ENCODE measurements around the gene MRPL49.

MRPL49 gene

GRCh38 chr11:65102142-65103095 is 19.7 kb upstream of the MRPL49 start:
- Histone ChIP-seq H3K9me3 (ENCODE audit: control insufficient read depth, insufficient read depth, low read depth, low read length) (no peaks in the 10 kb centered on the region), H3K4me3 (ENCODE audit: low read depth, low read length) (no peak overlapping the region), H3K36me3 (ENCODE audit: control insufficient read depth in 2 of 2, insufficient read depth in 1 of 2, low read length in 2 of 2) (peaks cover 0 to 17% of the 10 kb centered on the region in 2 experiments; a peak in 2 of 3 replicates), H3K27ac (ENCODE audit: extremely low read depth, low read depth, low read length) (peak overlapping the region; percentile 61), H3K4me1 (ENCODE audit: control insufficient read depth, insufficient read depth, low read length) (peaks cover 23% of the 10 kb centered on the region)
- ChIA-PET CTCF (interaction anchor here (0.6 to 8.8 kb wide), 5 partner anchors 10 to 119 kb away, joined by 3 to 110 read pairs (median 4); partner anchors contain the start of gene TM7SF2), POLR2A (interaction anchor here (0.7 to 4.1 kb wide), 7 partner anchors 10 to 160 kb away, joined by 3 to 12 read pairs (median 4); partner anchors contain the start of genes CDCA5, FAU, MRPL49 and POLA2)
- TF ChIP-seq ZNF580 (tag by site-specific recombination; IDR thresholded peaks at IDR 0.05), result peak; percentile 60; the same call in 1 of the 2 replicates
- peak; percentile 31; the same call in 1 of the 2 replicates for TF ChIP-seq ZNF610 (tag by site-specific recombination; IDR thresholded peaks at IDR 0.05; ENCODE audit: borderline replicate concordance)
- peak; percentile 73; the same call in 1 of the 2 replicates for TF ChIP-seq ZXDB (tag by site-specific recombination; IDR thresholded peaks at IDR 0.05)
- TF ChIP-seq OVOL3 (tag by site-specific recombination; IDR thresholded peaks at IDR 0.05), result 0 out of 2 replicates have a peak, but pooled peaks have one; percentile 49
- no peak for TF ChIP-seq ZBTB11 (tag by site-specific recombination; conservative IDR thresholded peaks at IDR 0.05; ENCODE audit: low read depth)
- TF ChIP-seq WT1 (tag by site-specific recombination; IDR thresholded peaks at IDR 0.05), result no peak
- peak; percentile 68 for TF ChIP-seq ZNF366 (tag by site-specific recombination; conservative IDR thresholded peaks at IDR 0.05)
- TF ChIP-seq PRDM4 (tag by site-specific recombination; IDR thresholded peaks at IDR 0.05), result peak; percentile 30; the same call in 1 of the 2 replicates
- no peak for TF ChIP-seq ZSCAN4 (tag by site-specific recombination; IDR thresholded peaks at IDR 0.05)
- peak; percentile 36; the same call in 1 of the 2 replicates for TF ChIP-seq TSHZ1 (tag by site-specific recombination; IDR thresholded peaks at IDR 0.05; ENCODE audit: borderline replicate concordance)
- peak; percentile 67 for TF ChIP-seq ZNF335 (tag by site-specific recombination; conservative IDR thresholded peaks at IDR 0.05)
- TF ChIP-seq ZBTB20 (tag by site-specific recombination; IDR thresholded peaks at IDR 0.05), result peak; percentile 48; the same call in 1 of the 2 replicates
- TF ChIP-seq ZNF76 (tag by site-specific recombination; IDR thresholded peaks at IDR 0.05; ENCODE audit: borderline replicate concordance, low read depth), result no peak
- TF ChIP-seq ZNF19 (tag by site-specific recombination; IDR thresholded peaks at IDR 0.05; ENCODE audit: low read depth), result no peak
- TF ChIP-seq ZBTB17 (tag by site-specific recombination; IDR thresholded peaks at IDR 0.05), result peak; percentile 71
- TF ChIP-seq ZNF664 (tag by site-specific recombination; IDR thresholded peaks at IDR 0.05), result no peak
- TF ChIP-seq INSM2 (tag by site-specific recombination; IDR thresholded peaks at IDR 0.05), result 0 out of 2 replicates have a peak, but pooled peaks have one; percentile 46
- peak; percentile 50; the same call in 1 of the 2 replicates for TF ChIP-seq KLF8 (tag by site-specific recombination; IDR thresholded peaks at IDR 0.05)
- peak; percentile 33; the same call in 1 of the 2 replicates for TF ChIP-seq ZBTB44 (tag by site-specific recombination; IDR thresholded peaks at IDR 0.05)
- peak; percentile 60; the same call in 1 of the 2 replicates for TF ChIP-seq SCRT1 (tag by site-specific recombination; IDR thresholded peaks at IDR 0.05; ENCODE audit: borderline replicate concordance)

All from HEK293 (cell line).